GM19467 (cell line): ENCODE measurements around the gene FOXN3.
A peak's percentile ranks its signal among the peaks of the same experiment; 100 is the strongest.

Source experiments
- ATAC-seq: cut with Tn5 transposase; IDR thresholded peaks from one replicate; pipeline ENCODE4 v1.9.1; 2021; ENCODE audit warnings: mild to moderate bottlenecking, moderate library complexity; ENCODE audit not compliant: unreplicated experiment

The FOXN3 gene

DNA sequence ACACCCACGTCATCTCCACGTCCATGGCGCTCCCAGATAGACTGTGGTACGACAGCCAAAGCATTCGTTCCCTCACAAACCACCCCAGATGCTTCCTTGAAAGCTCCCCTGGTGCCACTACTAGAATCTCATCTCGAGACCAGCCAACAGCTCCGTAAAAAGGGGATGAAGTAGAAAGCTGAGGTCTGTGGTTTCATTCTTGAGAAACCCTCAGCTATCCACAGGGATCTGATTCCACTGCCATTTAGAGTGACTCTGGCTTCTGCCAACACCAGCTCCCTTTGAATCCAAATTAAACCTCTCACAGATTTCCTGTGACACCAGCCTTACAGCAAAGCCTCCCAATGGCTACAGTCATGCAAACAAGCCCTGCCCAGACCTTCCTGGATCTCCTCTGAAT, 18.5 kb upstream of the FOXN3 start:
- ATAC-seq: no peak

DNA sequence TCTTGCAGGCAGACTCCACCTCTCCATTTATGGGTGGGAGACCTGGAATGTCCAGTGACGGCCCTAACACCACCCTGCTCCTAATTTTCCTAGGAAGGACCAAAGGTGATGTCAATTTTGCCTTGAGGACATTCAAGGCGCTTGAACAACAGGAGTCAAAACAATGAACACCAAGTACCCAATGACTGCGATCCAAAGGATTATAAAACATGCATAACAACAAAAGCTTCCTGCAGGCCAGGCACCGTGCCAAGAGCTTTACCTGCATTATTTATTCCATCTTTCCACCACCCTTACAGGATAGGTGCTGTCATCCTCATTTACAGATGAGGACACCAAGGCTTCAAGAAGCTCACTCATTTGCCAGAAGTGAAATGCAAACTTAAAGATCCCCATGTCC, 15.2 kb upstream of the FOXN3 start:
- no peak for ATAC-seq

DNA sequence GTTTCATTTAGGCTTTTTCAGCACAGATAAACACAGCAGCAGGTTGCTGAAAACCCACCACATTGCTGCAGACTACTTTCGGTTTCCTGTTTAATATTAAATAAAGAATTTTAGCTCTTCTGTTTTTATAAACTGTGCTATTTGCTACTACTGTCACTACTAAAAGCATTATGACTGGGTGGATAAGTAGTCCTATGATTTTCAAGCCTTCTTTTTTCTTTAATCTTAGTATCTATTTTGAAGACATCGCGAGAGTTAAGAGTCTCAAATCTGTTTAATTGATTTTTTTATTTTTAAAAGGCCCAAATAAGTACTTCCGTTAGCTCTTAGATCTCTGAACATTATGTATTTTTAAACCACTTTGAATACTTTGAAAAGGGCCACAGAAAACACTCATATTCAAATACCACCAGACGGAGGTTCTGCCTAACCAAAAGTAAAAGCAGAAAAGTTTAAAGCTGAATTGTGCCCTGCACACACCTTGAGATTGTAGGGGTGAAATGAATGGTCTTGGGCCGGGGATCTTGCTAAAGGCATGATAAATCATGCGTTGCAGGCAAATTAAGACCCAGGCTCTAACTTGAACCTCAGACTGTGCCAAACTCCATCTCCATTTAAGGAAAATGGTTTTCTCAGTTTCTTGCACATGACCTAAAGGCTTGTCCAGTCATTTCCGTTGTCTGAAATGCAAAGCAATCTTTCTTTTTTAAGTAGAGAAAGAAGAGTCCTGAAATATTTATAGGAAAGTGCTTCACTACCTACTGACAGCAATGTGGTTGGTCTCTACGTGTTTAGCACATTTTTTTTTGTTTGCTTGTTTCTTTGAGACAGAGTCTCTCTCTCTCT, 13.6 kb upstream of the FOXN3 start:
- ATAC-seq: peak; percentile 82

DNA sequence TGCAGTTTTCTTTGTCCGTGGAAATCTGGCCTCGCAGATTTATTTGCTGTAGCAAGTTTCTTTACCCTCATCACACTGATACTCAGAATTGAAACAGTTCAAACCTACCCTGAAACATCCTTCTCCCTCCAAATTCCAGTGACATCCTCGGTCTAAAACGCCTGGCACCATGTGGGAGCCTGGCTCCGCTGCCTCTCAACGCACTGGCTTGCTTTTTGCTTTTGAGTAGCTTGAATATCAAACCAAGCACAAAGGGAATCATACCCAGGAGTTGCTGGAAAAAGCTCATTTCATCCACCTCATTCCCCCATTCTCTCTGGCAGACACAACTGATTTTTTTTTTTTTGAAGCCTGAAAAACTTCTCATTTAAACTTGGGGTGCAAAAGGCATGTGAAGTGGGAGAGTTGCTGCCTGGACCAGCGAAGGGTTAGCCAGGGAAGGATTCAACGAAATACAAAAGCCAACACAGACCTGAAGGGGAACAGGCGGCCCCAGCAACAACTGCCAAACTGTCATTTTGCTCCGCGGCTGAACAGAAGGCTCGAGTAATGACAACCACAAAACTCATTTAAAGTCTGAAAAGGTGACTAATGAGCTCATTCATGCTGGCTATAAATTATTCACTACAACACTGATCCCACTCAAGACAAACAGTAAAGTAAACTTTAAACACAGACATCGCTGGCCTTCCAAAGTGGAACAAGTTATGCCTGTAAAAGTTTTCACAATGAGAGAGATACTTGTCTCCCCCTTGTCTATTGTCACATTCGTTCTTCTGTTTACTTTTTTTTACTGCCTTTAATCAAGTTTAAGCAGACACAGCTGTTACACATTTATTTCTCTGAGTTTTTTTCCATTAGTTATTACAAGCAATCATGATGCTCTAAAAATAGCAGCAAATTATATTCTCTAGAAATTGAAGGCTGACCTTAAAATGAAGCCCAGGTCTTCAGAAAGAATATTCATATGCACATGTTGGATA, 12.5 kb upstream of the FOXN3 start:
- no peak for ATAC-seq

DNA sequence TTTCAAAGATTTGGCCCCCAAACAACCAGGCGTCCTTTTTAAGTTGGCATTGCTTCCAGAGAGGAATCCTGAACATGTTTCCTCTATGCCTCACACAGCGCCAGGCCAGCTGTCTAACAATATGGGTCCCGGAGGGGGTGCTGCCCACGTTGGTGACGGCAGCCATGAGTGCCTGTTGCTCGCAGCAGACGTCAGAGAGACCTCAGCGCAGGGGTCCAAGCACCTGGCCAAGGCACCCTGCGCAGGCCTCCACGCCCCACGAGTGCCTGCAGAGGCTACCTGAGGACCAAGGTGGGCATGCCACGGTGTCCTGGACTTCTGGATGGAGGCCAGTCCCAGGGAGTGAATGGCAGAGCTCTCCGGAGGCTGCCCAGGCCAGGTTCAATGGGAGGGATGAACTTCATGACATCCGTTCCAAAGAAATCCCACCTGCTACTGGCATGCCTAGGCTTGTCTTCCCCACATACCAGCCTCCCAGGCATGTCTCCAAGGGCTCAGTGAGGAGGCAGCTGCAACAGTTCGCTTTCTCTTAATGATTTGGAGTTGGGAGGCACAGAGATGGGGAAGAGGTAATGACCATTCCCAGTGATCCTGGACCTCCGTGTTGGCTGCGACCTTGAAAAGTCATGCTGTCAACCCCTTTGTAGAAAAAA, 11.6 kb upstream of the FOXN3 start:
- no peak for ATAC-seq

DNA sequence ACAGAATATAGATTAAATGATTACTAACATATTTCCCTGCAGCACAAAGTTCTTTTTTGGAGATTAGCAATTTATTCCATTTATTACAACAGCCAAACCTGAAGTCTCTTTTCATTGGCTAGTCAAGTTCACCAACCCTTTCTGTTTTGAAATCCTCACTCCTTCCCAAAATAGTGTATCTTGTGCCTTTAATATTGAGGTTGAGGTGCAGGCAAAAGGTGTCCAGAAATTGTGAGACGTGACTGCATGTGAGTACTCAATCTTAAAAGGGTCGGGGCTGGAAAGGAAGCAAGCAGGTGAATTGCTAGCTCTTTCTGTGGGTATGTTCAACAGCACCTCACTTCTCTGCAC, 11.1 kb upstream of the FOXN3 start:
- no peak for ATAC-seq

DNA sequence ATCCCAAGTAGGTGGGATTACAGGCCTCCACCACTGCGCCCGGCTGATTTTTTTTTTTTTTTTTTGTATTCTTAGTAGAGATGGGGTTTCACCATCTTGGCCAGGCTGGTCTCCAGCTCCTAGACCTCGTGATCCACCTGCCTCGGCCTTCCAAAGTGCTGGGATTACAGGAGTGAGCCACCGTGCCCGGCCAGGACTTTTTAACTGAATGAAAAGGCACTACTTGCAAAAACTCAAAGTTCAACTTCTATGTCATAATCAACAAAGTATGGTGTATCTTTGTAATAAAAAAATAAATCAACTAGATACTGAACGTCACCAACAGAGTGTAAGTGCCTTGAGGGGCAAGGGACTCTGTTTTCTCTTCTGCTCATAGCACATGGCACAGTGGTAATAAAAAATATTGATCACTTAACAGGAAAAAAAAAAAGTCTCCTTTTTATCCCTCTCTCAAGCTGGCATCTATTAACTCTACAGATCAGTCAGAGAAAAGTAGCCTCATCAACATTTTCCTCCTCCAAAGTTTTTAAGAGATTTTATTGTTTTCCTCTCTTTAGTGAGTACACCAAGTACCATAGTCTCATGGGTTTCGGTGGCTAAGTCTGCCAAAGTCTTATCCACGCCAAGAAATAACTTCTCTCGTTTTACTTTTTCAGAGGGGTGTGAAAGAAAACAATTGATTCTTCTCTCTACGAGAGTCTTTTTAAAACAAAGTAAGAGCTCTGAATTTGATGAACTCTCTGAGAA, 10.6 kb upstream of the FOXN3 start:
- ATAC-seq: no peak

DNA sequence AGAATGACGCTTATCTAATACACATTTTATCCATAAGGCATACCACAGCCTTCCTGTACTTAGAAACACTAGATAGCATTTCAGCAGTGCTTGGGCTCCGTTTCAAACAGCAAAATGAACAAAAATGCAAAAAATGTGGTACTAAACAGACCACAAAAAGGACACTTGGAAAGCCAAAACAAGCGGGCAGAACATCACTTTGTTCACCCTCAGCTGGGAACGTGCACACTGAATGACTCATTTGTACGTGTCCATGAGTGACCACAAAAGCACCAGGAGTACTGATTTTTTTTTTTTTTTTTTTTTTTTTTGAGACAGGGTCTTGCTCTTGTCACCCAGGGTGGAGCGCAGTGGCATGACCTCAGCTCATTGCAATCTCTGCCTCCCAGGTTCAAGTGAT, 8.9 kb upstream of the FOXN3 start:
- peak; percentile 26 for ATAC-seq

DNA sequence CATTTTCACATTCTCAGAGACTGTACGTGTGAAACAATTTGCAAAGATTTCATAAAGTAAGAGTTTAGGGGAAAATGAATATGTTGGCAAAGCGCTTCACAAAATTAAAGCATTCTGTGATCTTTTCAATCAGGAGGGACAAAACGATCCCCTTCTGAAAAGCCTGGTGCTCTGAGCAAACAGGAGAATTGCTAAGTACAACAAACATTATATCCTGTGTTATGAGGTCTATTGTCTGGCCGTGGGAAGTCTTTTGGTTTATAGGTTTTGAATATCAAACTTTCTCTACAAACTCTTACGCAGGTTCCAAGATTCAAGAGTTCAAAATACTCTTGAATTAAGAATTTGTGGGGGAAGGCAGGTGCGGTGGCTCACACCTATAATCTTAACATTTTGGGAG, 7.2 kb upstream of the FOXN3 start:
- no peak for ATAC-seq

DNA sequence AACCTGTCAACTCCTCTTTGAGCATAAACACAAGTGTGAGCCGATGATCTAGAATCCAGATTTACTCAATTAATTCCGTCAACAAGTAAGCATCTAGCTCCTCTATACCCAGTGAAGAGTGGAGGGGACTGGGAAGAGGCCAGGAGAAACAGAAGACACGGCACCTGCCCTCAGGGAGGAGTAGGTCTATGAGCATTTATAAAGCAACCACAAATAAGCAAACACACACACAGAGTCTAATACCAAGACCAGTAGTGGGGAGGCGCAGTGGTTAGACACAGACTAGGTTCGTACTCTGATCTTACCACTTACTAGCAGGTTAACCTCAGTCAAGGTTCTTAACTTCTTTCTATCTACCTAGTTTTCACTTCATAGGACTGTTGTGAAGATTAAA, 5.9 kb upstream of the FOXN3 start:
- ATAC-seq: no peak

DNA sequence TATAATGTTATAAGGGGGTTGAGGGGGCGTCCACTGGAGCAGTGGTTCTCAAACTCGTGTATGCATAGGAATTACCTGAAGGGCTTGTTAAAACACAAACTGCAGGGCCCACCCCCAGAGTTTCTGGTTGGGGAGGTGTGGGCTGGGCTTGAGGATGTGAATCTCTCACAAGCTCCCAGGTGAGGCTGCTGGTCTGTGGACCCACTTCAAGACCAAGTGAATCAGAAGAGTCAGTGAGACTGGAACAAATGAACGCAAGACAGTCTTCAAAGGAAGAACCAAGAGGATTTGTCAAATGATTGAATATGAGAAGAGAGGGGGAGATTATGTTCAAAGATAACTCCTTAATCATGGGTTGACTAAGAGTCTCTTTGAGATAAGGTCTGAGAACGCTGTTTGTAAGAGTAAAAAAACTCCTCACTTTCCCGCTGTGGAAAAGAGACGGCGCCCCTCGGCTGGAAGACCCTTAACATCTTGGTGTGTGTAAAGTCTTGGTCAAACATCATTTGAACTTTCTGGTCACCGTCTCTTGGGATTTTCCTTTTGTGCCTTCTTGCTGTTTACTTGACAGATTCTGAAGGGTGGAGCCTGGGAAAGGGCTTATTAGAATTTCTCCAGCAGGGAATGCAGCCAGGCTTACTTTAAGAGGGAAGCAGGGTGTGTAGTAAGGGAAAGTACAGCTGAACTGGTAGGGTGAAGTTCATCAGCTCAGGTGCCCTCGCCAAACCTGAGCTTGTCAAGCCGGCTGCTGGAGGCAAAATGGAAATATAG, 5.3 kb upstream of the FOXN3 start:
- no peak for ATAC-seq

DNA sequence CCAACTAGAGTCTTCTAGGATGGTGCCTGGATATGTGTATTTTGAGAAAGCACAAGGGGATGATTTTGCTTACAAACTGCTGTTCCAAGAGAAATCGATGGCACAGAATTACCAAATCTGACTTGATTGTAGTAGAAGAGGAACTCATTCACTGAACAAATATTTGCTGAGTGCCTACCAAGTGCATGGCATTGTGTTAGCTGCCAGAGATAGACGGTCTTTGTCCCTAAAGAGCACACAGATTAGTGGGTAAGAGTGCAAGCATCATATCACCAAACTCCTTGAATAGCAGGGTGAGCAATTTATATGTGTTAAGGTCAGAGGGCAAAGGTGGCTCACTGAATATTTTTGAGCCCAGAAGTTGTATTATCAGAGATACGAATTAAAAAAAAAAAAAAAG, 3.5 kb upstream of the FOXN3 start:
- no peak for ATAC-seq

DNA sequence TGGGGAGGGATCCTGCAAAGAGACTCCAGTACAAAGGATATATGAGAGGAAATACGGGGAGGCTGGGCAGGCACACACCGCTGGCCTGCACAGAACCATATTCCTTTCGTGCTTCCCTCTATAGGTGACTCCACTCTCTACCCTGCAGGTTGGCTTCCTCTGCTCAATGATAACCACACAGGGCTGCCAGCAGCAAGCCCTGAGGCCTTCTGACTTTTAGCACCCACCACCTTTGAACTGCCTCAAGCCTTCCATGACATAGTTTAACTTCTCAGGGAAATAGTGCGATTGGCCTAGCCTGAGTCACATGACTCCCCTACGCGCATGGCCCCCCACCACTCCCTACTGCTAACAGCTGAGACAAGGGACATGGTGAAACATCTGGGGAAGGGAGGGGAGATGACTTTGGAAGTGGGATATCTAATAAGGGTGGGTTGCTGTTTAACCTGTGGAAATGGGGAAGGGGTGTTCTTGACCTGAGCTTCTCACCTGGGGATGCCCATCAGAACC, 3.0 kb upstream of the FOXN3 start:
- ATAC-seq: no peak

DNA sequence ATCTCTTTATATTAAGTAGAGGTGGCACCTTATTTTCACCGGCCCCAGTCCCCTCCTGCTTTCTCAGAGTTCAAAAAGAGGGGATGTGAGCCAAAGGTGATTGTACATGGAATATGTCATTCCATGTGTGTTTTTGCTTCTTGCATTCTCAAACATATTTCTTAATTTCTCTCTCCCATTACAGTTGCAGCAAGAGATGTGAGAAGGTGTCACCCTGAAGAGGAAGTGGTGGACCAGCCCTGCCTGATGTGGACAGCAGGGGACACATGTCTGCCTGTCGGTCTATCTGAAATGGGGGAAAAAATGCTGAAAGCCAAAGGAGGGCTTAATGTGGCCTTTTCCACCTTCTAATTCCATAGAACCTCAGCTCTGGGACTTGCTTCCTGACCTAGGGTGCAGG, 1.9 kb upstream of the FOXN3 start:
- no peak for ATAC-seq

DNA sequence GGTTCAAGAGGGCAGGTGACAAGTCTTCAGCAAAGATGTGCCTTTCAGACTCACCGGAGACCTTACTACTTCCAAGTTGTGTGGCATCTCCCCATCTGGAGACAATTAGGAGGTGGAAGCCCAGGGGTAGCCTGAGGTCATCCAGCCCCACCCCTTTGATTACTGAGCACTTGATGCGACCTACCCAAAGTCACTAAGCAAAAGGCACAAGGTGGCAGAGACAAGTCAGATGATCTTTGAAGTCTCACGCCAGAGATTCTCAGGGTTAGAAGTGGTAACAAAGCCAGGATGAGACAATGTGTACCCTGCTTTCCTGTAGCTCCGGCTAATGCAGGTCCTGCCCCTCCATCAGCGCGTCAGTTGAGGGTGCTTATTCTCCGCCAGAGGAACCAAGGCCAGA, 1.4 kb upstream of the FOXN3 start:
- no peak for ATAC-seq

DNA sequence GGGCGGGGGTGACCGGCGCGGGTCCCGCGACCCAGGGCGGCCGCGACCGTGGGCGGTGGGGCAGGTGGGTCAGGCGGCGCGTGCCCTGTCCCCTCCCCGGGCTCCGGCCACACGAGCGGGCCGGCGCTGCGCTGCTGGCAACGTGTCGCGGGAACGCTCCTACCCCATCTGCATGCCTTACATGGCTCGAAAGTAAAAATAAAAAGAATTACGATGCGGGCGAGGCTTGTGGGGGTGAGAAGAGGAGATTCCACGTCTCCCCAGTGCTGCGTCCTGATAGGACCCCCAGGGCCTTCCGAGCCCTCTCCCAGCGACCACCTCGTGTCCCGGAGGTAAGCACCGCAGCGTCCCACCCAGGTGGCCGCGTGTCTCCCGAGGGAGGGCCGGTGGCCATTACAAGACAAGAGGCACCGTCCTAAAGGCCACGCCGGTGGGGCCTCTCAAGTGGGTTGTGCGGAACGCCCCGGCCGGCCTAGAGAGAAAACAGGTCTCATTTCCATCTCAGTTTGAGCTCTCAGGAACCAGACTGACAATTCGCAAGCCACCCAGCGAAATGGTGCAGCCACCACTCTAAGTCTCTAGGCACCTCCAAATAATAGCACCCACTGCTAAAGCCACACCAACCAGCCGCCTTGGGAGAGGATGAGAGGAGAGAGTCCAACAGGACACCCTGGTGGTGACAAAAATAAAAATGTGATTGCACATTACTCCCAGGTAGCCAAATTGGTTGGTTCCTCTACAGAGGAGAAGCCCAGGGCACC, 612 bp upstream of the FOXN3 start:
- peak; percentile 47 for ATAC-seq

DNA sequence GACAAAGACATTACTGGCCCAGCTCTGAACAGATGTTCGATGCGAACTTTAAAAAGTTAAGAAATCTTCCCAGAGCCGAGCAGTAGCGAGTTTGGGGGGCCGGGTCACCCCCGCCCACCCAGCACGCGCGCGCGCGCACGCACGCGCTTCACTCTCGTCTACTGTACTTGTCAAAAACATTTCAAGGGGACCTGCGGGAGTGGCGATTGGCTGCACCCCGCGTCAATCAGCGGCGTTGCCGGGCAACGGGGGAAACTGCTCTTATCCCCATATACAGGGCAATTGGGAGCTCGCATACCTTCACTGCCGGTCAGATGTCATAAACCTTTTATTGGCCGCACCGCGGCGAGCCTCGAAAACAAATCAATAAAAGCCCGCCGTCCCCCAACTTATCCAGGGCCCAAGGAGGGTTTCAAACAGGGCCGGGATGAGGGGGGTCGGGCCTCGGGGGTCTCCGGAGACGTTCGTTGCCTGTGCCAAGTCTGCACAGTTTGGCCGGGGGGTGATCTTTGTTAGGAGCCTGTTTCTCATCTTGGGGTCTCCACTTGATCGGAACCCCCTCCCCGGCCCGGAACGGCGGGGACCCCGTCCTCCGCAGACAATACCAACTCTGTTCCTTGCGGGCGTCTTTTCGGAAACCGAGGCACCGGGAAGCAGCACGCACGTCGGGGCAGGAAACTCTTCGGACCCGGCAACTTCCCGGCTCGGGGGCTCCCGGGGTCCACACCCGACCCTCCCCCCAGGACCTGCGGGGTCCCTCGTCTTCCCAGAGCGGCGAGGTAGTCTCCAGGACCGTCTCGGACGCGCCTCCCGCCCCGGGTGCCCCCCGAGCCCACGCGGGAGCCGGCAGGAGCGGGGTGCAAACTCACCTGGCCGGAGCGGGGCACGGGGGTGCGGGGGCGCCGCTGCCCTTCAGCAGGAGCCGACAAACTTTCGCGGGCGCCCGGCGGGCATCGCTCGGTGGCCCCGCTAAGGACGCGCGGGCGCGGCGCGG, 734 bp downstream of the FOXN3 start:
- ATAC-seq: peak; percentile 79

DNA sequence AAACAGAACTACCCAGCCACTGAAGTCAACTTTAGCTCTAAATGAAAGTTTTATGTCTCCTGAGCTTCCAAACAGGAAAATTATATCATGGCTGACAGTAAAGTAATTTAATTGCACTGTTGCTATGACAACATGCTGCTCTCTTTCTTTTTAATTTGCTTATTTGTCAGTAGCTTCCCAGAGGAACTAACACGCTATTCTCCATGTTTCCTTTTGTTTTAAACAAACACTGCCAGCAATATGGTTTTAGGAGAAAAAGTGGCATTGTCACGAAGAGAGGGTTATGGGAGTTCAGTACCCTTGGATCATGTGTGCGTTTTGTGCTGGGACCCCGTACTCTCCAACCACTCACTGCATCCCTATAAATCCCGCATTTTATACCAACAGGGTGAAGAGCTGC, 1.9 kb downstream of the FOXN3 start:
- ATAC-seq: no peak
